Retina (tissue), 1 donor: Measurements from ENCODE around the gene TRIO.

Source experiments
- DNase-seq: peaks from one replicate; pipeline ENCODE4 v3.0.0-alpha.2; 2016

The TRIO gene

GRCh38 chr5:14447958-14448911 lies 305.1 kb downstream of the TRIO start:
- DNase-seq: peak; percentile 63

GRCh38 chr5:14449052-14449661 lies 306.0 kb downstream of the TRIO start:
- no peak for DNase-seq

GRCh38 chr5:14450018-14450524 lies 306.9 kb downstream of the TRIO start:
- no peak for DNase-seq

GRCh38 chr5:14450742-14451141 lies 307.6 kb downstream of the TRIO start:
- DNase-seq: no peak

- DNase-seq: no peak
Observed at GRCh38 chr5:14451871-14452270, 308.7 kb downstream of the TRIO start.

GRCh38 chr5:14452685-14453454 lies 309.7 kb downstream of the TRIO start:
- DNase-seq: no peak

GRCh38 chr5:14453481-14453880 lies 310.3 kb downstream of the TRIO start:
- no peak for DNase-seq

GRCh38 chr5:14455814-14456321 lies 312.7 kb downstream of the TRIO start:
- no peak for DNase-seq

- peak; percentile 87 for DNase-seq
Observed at GRCh38 chr5:14457476-14457875, 314.3 kb downstream of the TRIO start.

GRCh38 chr5:14458414-14458813 lies 315.3 kb downstream of the TRIO start:
- no peak for DNase-seq

- DNase-seq: no peak
Observed at GRCh38 chr5:14460844-14461398, 317.8 kb downstream of the TRIO start.

- DNase-seq: no peak
Observed at GRCh38 chr5:14462681-14463080, 319.5 kb downstream of the TRIO start.

- DNase-seq: no peak
Observed at GRCh38 chr5:14463629-14464028, 320.5 kb downstream of the TRIO start.

- no peak for DNase-seq
Observed at GRCh38 chr5:14464096-14464495, 321.0 kb downstream of the TRIO start.

GRCh38 chr5:14464671-14465070 lies 321.5 kb downstream of the TRIO start:
- peak; percentile 43 for DNase-seq

GRCh38 chr5:14465116-14465515 lies 322.0 kb downstream of the TRIO start:
- peak; percentile 7 for DNase-seq

GRCh38 chr5:14465776-14466175 lies 322.6 kb downstream of the TRIO start:
- DNase-seq: no peak

GRCh38 chr5:14467251-14467650 lies 324.1 kb downstream of the TRIO start:
- DNase-seq: no peak

- no peak for DNase-seq
Observed at GRCh38 chr5:14467886-14468285, 324.7 kb downstream of the TRIO start.

- peak; percentile 84 for DNase-seq
Observed at GRCh38 chr5:14469551-14470377, 326.6 kb downstream of the TRIO start.

GRCh38 chr5:14471507-14471906 lies 328.4 kb downstream of the TRIO start:
- DNase-seq: no peak
